Stomach (tissue), 9 donors: ENCODE measurements around the gene AK9. TPM values are rescaled to one million over a fixed set of nuclear protein-coding genes. Genes with fewer than 3 reads are reported as not detected.

Experiments used
- DNase-seq, 2 donors: peaks; one replicate each; pipeline versions ENCODE4 v3.0.0 to v3.0.0-alpha.2; 2013 to 2019
- H3K27ac ChIP-seq, 5 donors: fragments of 200-600 bp in 4 of 5; sonication (generic) in 4 of 5; one replicate each; pipeline ENCODE4 v1.5.1; 2013 to 2019; ENCODE audit warnings: mild to moderate bottlenecking in 1 of 5, moderate library complexity in 1 of 5
- H3K27me3 ChIP-seq, 3 donors: fragments of 200-600 bp; sonication (generic); one replicate each; pipeline ENCODE4 v1.5.1; 2017 to 2019; ENCODE audit warnings: mixed run types in 1 of 3
- H3K36me3 ChIP-seq, 4 donors: fragments of 200-600 bp; sonication (generic); 1 replicate in 3 of 4; 2 replicates in 1 of 4; pipeline ENCODE4 v1.5.1; 2016 to 2019
- H3K4me1 ChIP-seq, 4 donors: fragments of 200-600 bp; sonication (generic); one replicate each; pipeline ENCODE4 v1.5.1; 2016 to 2019
- H3K4me3 ChIP-seq, 4 donors: fragments of 200-600 bp; sonication (generic) in 3 of 4; one replicate each; pipeline ENCODE4 v1.5.1; 2016 to 2019; ENCODE audit warnings: mild to moderate bottlenecking in 1 of 4
- H3K9me3 ChIP-seq, 4 donors: fragments of 200-600 bp; sonication (generic); one replicate each; pipeline ENCODE4 v1.5.1; 2016 to 2019
- CTCF ChIP-seq, 7 experiments: fragments of 450-650 bp in 4 of 7; fragments of 200-600 bp in 3 of 7; sonication (generic) in 3 of 7; IDR thresholded peaks; one replicate each; pipeline ENCODE4 v1.5.1; 2016 to 2019; ENCODE audit warnings: antibody characterized with exemption in 7 of 7, control low read depth in 2 of 7, mild to moderate bottlenecking in 1 of 7
- EP300 ChIP-seq: sonication (generic); formaldehyde crosslinking; IDR thresholded peaks from one replicate; pipeline ENCODE4 v1.6.1; 2017; ENCODE audit warnings: antibody characterized with exemption
- POLR2A ChIP-seq, 4 donors: fragments of 450-650 bp; IDR thresholded peaks; one replicate each; pipeline ENCODE4 v1.6.1; 2016; ENCODE audit warnings: antibody characterized with exemption in 4 of 4, control low read depth in 2 of 4, mild to moderate bottlenecking in 1 of 4, moderate library complexity in 1 of 4
- POLR2AphosphoS5 ChIP-seq, 3 donors: sonication (generic); formaldehyde crosslinking; IDR thresholded peaks; one replicate each; pipeline ENCODE4 v1.6.1; 2016; ENCODE audit warnings: antibody characterized with exemption in 3 of 3
- WGBS, 5 donors: extraction: QIAGEN DNeasy Blood & Tissue Kit in 3 of 5; methylation state at CpG; one replicate each; pipeline versions ENCODE4 v1.1.5 to v1.1.7; 2013 to 2018; 5-methylcytosine and 5-hydroxymethylcytosine counted together
- intact Hi-C: fragments of 100-400 bp; cut with DNase I; formaldehyde crosslinking; loops from one replicate; pipeline ENCODE4 v1.15.1; 2023; ENCODE audit warnings: low total_unique reads
- polyA plus RNA-seq, 3 donors: library from polyadenylated mRNA; stranded (reverse); fragments of 200-250 nt; gene quantifications; one replicate each; pipeline ENCODE4 v1.2.3, GENCODE V29; 2013
- total RNA-seq, 5 donors: library from RNA; depleted of rRNA; stranded (reverse); fragments of >200 nt; gene quantifications; one replicate each; pipeline versions ENCODE4 v1.1.0 to v1.2.3, GENCODE V29; 2014 to 2016
- donor health status: healthy with polysubstance abuse.
- donor health status: Bipolar disorder and iron deficiency.
- donor health status: healthy.

The AK9 gene
- total and polyA plus RNA-seq, 8 donors = 3.8 to 20.3 (median 9.1) TPM

DNA sequence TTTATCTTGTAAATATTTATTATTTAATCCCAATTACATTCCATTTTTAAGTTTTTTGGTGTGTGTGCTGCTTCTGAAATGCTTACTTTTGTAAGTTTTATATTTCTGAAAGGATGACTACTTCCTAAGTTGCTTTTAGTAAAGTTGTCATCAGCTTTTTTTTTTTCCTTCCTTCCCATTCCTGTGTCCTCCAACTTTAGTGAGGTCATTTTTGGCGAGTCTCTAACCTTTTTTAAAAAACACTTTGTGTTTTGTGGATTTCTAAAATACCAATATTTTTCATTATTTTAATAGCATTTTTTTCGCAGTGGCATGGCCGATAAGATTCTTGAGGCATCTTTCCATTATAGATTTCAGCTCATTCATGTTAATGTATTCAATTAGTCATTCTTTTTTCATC is 31.0 kb upstream of the AK9 start:
- peak in 1 of 2 donors; percentile 23 for DNase-seq
- H3K27ac ChIP-seq = no peak overlapping the region
- H3K9me3 ChIP-seq = no peaks in the 10 kb centered on the region
- no peaks in the 10 kb centered on the region for H3K27me3 ChIP-seq
- peaks cover 0 to 19% (median 0%) of the 10 kb centered on the region in 4 donors for H3K4me1 ChIP-seq
- TF ChIP-seq EP300 = no peak
- TF ChIP-seq POLR2A (IDR thresholded peaks at IDR 0.05) = no peak
- no peak for TF ChIP-seq POLR2AphosphoS5 (IDR thresholded peaks at IDR 0.05)
- TF ChIP-seq CTCF (IDR thresholded peaks at IDR 0.05) = no peak
- 84 to 94% (median 91%) methylated on average over 3 of the region's 3 CpGs for WGBS, 5 donors
- no peak overlapping the region for H3K4me3 ChIP-seq
- peaks cover 0 to 32% (median 30%) of the 10 kb centered on the region in 4 donors for H3K36me3 ChIP-seq
- intact Hi-C loops = no loop called here

DNA sequence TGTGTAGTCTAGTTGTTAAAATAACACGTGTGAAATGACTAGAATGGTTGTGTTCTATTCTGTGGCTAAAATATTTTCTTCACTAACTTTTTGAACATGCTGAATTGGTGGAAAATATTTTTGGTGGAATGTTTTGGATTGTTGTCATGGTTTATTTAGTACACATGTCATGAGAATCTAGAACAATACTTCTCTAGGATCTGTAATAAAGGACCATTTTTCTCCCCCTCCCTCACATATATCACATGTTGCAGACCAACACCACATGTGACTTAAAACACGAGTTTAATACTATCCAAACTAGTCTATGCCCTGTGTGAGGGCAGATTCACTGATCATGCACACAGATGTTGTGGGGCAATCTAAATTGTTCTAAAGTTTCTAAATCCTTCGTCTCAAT is 29.3 kb upstream of the AK9 start:
- DNase-seq = no peak
- Histone ChIP-seq H3K27me3 (no peaks in the 10 kb centered on the region), H3K36me3 (peaks cover 0 to 41% (median 40%) of the 10 kb centered on the region in 4 donors), H3K27ac (no peak overlapping the region), H3K4me1 (peaks cover 0 to 19% (median 0%) of the 10 kb centered on the region in 4 donors), H3K9me3 (no peaks in the 10 kb centered on the region), H3K4me3 (no peak overlapping the region)
- WGBS, 5 donors = 74 to 83% (median 77%) methylated on average over 3 of the region's 3 CpGs
- intact Hi-C loops = no loop called here
- no peak for TF ChIP-seq CTCF (IDR thresholded peaks at IDR 0.05)
- TF ChIP-seq POLR2A (IDR thresholded peaks at IDR 0.05) = no peak
- TF ChIP-seq POLR2AphosphoS5 (IDR thresholded peaks at IDR 0.05) = no peak
- TF ChIP-seq EP300 = no peak

DNA sequence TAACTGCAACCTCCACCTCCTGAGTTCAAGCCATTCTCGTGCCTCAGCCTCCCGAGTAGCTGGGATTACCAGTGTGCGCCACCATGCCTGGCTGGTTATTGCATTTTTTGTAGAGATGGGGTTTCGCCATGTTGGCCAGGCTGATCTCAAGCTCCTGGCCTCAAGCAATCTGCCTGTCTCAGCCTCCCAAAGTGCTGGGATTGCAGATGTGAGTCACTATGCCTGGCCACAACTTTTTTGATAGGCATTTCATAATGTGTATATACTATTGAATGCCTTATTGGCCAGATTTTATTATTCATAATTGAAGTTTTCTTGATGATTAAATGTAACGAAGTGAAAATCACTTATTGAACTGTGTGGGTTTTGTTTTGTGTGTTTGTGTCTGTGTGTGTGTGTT is 28.0 kb upstream of the AK9 start:
- H3K27ac ChIP-seq = no peak overlapping the region
- DNase-seq = no peak
- 94 to 100% (median 98%) methylated on average over 5 of the region's 5 CpGs for WGBS, 5 donors
- TF ChIP-seq POLR2A (IDR thresholded peaks at IDR 0.05) (no peak), POLR2AphosphoS5 (IDR thresholded peaks at IDR 0.05) (no peak), CTCF (IDR thresholded peaks at IDR 0.05) (no peak), EP300 (no peak)
- H3K9me3 ChIP-seq = no peaks in the 10 kb centered on the region
- intact Hi-C loops = no loop called here
- peaks cover 0 to 19% (median 0%) of the 10 kb centered on the region in 4 donors for H3K4me1 ChIP-seq
- no peak overlapping the region for H3K4me3 ChIP-seq
- no peaks in the 10 kb centered on the region for H3K27me3 ChIP-seq
- H3K36me3 ChIP-seq = peaks cover 0 to 41% (median 35%) of the 10 kb centered on the region in 4 donors

DNA sequence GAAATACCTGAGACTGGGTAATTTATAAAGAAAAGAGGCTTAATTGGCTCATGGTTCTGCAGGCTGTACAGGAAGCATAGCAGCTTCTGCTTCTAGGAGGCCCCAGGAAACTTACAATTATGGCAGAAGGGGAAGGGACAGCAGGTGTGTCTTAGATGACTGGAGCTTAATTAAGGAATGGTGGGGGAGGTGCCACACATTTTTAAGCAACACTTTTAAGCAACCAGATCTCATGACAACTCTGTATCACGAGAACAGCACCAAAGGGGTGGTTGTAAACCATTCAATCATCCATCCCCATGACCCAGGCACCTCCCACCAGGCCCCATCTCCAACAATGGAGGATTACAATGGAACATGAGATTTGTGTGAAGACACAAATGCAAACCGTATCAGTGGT is 27.0 kb upstream of the AK9 start:
- no peak overlapping the region for H3K27ac ChIP-seq
- TF ChIP-seq EP300 (no peak), POLR2AphosphoS5 (IDR thresholded peaks at IDR 0.05) (no peak), POLR2A (IDR thresholded peaks at IDR 0.05) (no peak), CTCF (IDR thresholded peaks at IDR 0.05) (no peak)
- intact Hi-C loops = no loop called here
- 80 to 93% (median 90%) methylated on average over 2 of the region's 2 CpGs for WGBS, 5 donors
- H3K4me1 ChIP-seq = peaks cover 0 to 17% (median 2%) of the 10 kb centered on the region in 4 donors
- H3K4me3 ChIP-seq = no peak overlapping the region
- peaks cover 0 to 33% (median 29%) of the 10 kb centered on the region in 4 donors for H3K36me3 ChIP-seq
- no peak for DNase-seq
- H3K9me3 ChIP-seq = no peaks in the 10 kb centered on the region
- H3K27me3 ChIP-seq = no peaks in the 10 kb centered on the region
